GM10248 (cell line): ENCODE data around the gene SH3PXD2B.

ENCODE experiments used
- CTCF ChIA-PET: fragments of 300-600 bp; sonication (Branson Sonifier 250); formaldehyde crosslinking; extraction: SDS; loops from one replicate; lab custom pipeline; 2021; ENCODE audit warnings: antibody characterized with exemption; lab: Yijun Ruan, JAX
- POLR2A ChIA-PET: fragments of 350-650 bp; sonication (Branson Sonifier 250); formaldehyde crosslinking; extraction: SDS; loops from one replicate; lab custom pipeline; 2020; ENCODE audit warnings: antibody characterized with exemption; lab: Yijun Ruan, JAX
- DNase-seq: peaks from one replicate; pipeline ENCODE4 v3.0.0; 2012; ENCODE audit errors: extremely low spot score
- CTCF ChIP-seq: IDR thresholded peaks from 2 replicates; pipeline ENCODE4 v1.5.1; 2012; ENCODE audit warnings: mild to moderate bottlenecking, low read depth; ENCODE audit errors: extremely low read depth, missing control alignments, control extremely low read depth

The SH3PXD2B gene

DNA sequence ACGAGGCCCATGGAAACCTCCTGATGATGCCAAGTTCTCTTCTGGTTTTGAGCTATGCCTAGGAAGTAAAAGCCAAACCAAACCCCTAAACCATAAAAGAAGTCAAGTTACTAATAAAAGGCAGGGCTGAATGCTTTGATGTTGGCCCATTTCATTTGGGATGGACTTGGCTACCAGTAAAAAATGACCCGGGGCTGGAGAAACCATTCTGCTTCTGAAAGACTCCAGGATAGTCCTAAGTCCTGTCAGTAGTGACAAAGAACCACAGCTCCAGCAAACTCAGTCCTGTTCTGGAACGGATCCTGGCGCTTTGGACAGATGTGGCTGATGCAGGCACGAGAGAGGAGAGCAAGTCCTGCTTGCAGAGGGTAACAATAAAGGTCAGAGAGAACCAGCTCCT is 68.6 kb downstream of the SH3PXD2B start:
- DNase-seq = no peak
- ChIA-PET POLR2A (no interaction called here), CTCF (interaction anchor here (0.6 kb wide), 1 partner anchor 42 kb away, joined by 3 read pairs; no protein-coding TSS in a partner anchor)
- TF ChIP-seq CTCF = no peak

DNA sequence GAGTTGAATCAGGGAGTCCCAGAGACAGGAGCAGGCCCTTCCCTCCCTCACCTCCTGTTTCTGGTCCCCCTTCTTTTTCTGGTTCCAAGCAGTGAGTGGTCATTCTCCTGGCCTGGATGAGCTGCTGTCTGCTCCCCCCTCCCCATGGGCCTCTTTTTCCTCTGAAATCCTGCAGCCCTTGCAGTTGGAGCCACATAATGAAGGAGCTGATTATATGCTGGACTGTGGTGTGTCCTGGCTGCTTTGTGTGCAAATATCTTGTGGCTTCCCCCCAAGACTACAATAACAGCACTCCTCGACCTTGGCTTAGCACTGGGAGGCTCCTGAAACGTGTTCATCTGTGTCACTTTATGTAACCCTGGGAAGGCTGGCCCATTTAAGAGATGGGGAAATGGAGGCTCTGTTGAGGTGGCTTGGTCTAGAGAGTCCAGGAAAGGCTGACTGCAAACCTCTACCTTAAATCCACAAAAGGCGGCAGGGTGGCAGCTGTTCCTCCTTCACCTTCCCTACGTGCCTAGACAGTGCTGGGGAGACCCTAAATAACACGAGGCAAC is 69.2 kb downstream of the SH3PXD2B start:
- ChIA-PET POLR2A (no interaction called here), CTCF (interaction anchor here (0.6 kb wide), 1 partner anchor 41 kb away, joined by 3 read pairs; no protein-coding TSS in a partner anchor)
- no peak for TF ChIP-seq CTCF
- DNase-seq = no peak

DNA sequence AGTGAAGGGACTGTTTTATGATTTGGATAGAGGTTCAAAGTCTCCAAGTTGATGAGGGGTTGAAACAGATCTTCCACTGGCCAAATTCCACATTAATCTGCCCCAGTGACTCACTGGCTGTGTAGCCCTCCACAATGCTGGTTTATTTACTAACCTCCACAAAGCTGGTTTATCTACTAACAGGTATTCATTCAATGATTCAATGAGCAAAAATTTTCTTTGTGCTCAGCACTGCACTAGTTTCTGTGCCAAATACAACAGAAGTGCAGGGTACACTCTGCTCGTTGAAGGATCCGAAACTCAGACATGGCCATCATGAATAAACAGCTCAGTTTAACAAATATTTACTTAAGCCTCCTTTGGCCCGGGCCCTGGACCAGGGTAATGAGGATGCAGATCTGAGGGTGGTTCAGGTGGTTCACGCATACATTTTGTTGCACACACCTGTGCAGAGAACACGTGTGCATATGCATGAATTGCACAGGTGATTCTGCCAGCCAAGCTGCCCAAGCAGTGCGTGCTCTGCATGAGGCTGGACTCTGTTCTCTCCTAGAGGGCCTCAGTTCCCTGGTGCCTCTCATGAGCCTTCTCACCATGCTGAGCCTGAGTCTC is 71.0 kb downstream of the SH3PXD2B start:
- POLR2A ChIA-PET = no interaction called here
- CTCF ChIA-PET = no interaction called here
- no peak for DNase-seq
- TF ChIP-seq CTCF = no peak

DNA sequence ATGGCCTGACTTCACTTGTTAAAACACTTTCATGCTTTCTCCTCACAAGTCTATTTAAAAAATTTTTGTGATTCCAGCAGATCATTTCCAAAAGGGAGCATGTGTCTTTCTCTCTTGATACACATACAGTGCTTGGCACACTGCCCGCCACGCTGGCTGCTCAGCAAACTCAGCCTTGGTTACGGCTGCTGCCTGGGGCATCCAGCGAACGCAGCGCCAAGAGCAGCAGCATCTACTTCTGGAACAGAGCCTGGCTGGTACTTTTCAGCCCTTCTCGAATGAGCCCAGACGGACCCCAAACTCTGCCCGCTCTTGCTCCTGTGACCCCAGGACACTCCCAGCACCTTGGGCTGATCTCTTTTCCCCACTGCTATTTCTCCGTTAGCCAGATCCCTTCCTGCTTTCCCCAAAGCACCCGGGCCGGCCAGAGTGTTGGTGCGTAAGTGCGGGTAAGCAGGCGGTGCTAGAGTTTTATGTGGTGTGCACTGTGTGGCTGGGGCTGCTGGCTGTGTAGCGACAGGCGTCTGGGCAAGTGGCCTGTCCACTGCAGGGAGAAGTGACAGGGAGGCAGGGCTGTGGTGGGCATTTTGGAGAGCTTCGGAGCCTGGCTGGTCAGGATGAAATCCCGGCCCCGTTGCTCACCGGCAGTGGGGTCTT is 73.2 kb downstream of the SH3PXD2B start:
- ChIA-PET CTCF (no interaction called here), POLR2A (no interaction called here)
- TF ChIP-seq CTCF = no peak
- DNase-seq = no peak

DNA sequence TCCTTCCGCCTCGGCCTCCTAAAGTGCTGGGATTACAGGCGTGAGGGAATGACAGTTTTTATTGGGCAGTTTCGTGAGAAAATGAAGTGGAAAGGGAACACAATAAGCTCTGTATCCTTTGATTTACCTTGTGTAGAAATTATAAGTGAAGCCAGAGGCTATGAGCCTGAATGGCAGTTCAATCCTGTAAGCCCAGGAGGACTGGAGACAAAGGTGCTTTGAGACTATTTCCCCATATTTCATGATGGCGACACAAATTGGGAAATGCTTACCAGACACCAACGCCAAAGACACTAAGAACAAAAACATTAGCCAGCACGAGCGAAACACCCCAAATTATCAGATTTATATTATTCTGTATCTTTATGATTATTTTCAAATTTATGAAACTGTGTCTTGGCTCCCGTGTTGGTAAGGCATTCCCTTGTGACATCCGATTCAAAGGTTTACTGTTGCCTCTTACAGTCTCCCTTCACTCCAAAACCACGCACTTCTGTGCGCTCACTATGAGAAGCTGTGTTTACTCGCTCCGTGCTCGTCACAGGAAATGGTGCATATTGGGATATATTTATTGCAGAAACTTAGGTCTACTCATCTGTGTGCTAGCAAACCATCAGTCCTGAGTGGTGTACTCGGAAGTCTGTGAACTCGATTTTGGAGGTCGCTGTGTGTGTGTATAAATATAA is 73.9 kb downstream of the SH3PXD2B start:
- no peak for DNase-seq
- TF ChIP-seq CTCF = no peak

DNA sequence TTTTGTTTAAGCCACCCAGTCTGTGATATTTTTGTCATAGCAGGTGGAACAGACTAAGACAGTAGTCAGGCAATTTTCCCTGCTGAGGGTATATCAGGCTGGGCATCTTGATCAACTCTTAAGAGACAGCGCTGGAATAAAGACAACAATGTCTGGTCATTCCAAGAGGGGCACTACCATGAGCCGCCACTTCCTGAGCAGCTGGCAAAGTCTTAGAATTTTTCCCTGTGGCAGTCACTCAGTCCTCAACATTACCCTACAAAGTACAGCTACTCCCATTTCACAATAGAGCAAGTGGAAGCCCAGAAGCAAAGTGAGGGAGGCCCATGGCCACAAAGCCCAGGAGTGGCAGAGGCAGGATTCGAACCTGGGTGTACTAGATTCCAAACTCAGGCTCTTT is 74.8 kb downstream of the SH3PXD2B start:
- no peak for DNase-seq
- ChIA-PET CTCF (no interaction called here), POLR2A (no interaction called here)
- no peak for TF ChIP-seq CTCF

More for the DNA sequence above, 73.9 kb downstream of the SH3PXD2B start:
- ChIA-PET CTCF (no interaction called here), POLR2A (interaction anchor here (0.6 kb wide), 1 partner anchor 993 kb away, joined by 3 read pairs; the partner anchor contains the start of gene NPM1)
